ENCODE data around the gene VSIG2. TPM values are rescaled to one million over a fixed set of nuclear protein-coding genes. Genes with fewer than 3 reads are reported as not detected.

The VSIG2 gene
- total and polyA plus RNA-seq, 2 experiments from 2014 or later, result not detected

GRCh38 chr11:124725719-124726105 lies 26.3 kb downstream of the VSIG2 start:
- Mint-ChIP-seq H3K27me3 (ENCODE audit: insufficient read depth, low read depth, poor library complexity) (peaks cover 43% of the 10 kb centered on the region), H3K4me1 (peaks cover 52% of the 10 kb centered on the region), H3K4me3 (peak overlapping the region; percentile 44; the same call in 2 of the 3 replicates), H3K27ac (no peak overlapping the region), H3K9me3 (no peaks in the 10 kb centered on the region), H3K36me3 (ENCODE audit: low read depth) (no peaks in the 10 kb centered on the region)
- H3K4me3 ChIP-seq, result peak overlapping the region; percentile 29
- TF ChIP-seq POLR2AphosphoS5 (IDR thresholded peaks at IDR 0.05; ENCODE audit: low read depth), result no peak
- no peak for TF ChIP-seq JUNB (IDR thresholded peaks at IDR 0.05; ENCODE audit: unreplicated experiment)
- no peak for TF ChIP-seq CTCF (conservative IDR thresholded peaks at IDR 0.05; ENCODE audit: low read depth in 2 of 2)
- TF ChIP-seq EZH2phosphoT487 (IDR thresholded peaks at IDR 0.05; ENCODE audit: unreplicated experiment), result no peak
- TF ChIP-seq ZNF114 (CRISPR knock-in tag; IDR thresholded peaks at IDR 0.05), result no peak
- TF ChIP-seq STAT1 (IDR thresholded peaks at IDR 0.05; ENCODE audit: unreplicated experiment), result no peak
- no peak for TF ChIP-seq EZH2 (IDR thresholded peaks at IDR 0.05; ENCODE audit: low read depth, unreplicated experiment)
- no peak for TF ChIP-seq NANOG (IDR thresholded peaks at IDR 0.05; ENCODE audit: borderline replicate concordance)
- no peak for TF ChIP-seq ZNF331 (CRISPR knock-in tag; IDR thresholded peaks at IDR 0.05; ENCODE audit: low read depth)
- no peak for TF ChIP-seq ZNF462 (CRISPR knock-in tag; IDR thresholded peaks at IDR 0.05)
- TF ChIP-seq REST (IDR thresholded peaks at IDR 0.05; ENCODE audit: unreplicated experiment), result no peak
- no peak for TF ChIP-seq ETS1 (IDR thresholded peaks at IDR 0.05)
- H3K79me2 ChIP-seq (replicated peaks; ENCODE audit: insufficient read depth), result no peaks in the 10 kb centered on the region
- no peaks in the 10 kb centered on the region for H4K20me1 ChIP-seq (replicated peaks; ENCODE audit: insufficient read depth)
- peaks cover 65% of the 10 kb centered on the region for H3K27me3 ChIP-seq (ENCODE audit: insufficient read depth)
- DNase-seq (ENCODE audit: low spot score), result no peak
- peaks cover 31% of the 10 kb centered on the region for H3K4me1 ChIP-seq (ENCODE audit: insufficient read depth)
- H3K36me3 ChIP-seq (ENCODE audit: insufficient read depth), result no peaks in the 10 kb centered on the region
- no peak overlapping the region for H3K27ac ChIP-seq (ENCODE audit: low read depth)
- no peaks in the 10 kb centered on the region for H3K9me2 ChIP-seq (ENCODE audit: insufficient read depth)
- peak overlapping the region; percentile 37 for H3K4me2 ChIP-seq
- peak; percentile 17; the same call in 2 of the 3 replicates for ATAC-seq
- H2AFZ ChIP-seq, result peak overlapping the region; percentile 40
- no peaks in the 10 kb centered on the region for H3F3A ChIP-seq (replicated peaks; ENCODE audit: low read depth)

All from GM23338 (cell line).